Sigmoid colon (tissue), 4 donors: Measurements from ENCODE around the gene PCLAF.

Experiments
- CTCF ChIP-seq, 4 experiments: fragments of 450-650 bp in 3 of 4; fragments of 200-600 bp in 1 of 4; IDR thresholded peaks; one replicate each; pipeline ENCODE4 v1.5.1; 2016 to 2019; ENCODE audit warnings: antibody characterized with exemption in 4 of 4, mild to moderate bottlenecking in 3 of 4, moderate library complexity in 2 of 4
- EP300 ChIP-seq, 4 donors: sonication (generic); formaldehyde crosslinking; IDR thresholded peaks; one replicate each; pipeline ENCODE4 v1.6.1; 2017; ENCODE audit warnings: antibody characterized with exemption in 4 of 4
- POLR2A ChIP-seq, 2 donors: fragments of 450-650 bp; IDR thresholded peaks; one replicate each; pipeline ENCODE4 v1.6.1; 2016; ENCODE audit warnings: antibody characterized with exemption in 2 of 2, mild to moderate bottlenecking in 2 of 2, moderate library complexity in 2 of 2
- POLR2AphosphoS5 ChIP-seq, 4 donors: sonication (generic); formaldehyde crosslinking; IDR thresholded peaks; one replicate each; pipeline ENCODE4 v1.6.1; 2017; ENCODE audit warnings: antibody characterized with exemption in 4 of 4

DNA sequence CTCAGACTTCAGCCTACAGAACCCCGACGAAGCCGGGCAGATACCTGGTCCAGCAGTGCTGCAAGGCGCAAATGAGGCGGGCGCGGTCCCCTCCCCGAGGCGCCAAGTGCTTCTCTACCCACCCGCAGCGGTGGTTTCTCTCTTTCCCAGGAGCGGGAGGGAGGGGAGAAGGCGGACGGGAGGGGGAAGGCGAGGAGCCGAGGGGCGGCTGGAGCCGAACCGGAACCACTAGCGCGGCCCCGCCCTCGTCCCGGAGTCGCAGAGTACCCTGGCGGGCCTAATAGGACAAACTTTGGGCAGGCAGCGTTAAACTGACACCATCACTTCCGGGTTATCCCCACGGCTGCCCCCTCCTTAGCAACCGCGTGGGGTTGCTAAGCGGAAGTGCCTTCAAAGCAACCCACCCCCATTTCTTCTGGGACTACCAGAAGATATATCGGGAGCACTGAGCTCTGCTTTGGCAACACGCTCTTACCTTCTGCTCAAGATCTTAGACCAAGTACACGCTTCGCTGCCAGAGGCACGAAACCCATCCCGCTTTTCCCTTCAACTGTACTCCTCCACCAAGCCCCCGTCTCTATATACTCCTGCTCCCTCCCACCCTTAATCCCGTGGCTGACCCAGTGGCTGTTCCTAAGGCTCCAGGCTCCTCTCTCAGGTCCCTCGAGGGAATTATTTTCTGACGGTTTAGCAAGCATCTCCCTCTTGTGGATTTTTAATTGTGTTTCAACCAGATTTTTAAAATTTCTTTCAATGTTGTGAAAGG, 25.1 kb downstream of the PCLAF start, which contains the start of gene CSNK1G1:
- peak in 3 of 4 experiments; percentile 32 to 55 (median 40) for TF ChIP-seq CTCF (IDR thresholded peaks at IDR 0.05)
- TF ChIP-seq POLR2A (IDR thresholded peaks at IDR 0.05): peak; percentile 10 to 20
- TF ChIP-seq POLR2AphosphoS5 (IDR thresholded peaks at IDR 0.05): peak in 3 of 4 donors; percentile 61 to 74 (median 62)
- no peak for TF ChIP-seq EP300 (IDR thresholded peaks at IDR 0.05)
